ENCODE measurements around the gene UBL7.

DNA sequence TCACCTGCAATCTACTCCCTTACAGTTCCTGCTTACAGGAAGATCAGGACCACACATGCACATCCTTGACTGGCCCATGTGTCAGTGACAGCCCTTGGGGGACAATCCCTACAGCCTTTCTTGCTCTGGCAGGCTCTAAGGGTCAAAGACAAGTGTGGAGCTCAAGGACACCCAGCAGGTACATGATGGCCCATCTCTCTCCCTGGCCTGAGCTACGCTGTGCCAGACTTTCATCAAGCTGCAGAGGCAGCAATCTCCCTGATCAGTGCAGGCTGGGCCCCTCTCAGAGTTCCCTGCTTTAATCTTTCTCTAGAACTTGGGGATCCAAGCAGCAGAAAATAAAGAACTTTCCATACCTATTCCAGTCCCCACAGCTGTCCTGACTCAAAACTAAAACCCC lies 29.8 kb downstream of the UBL7 start:
- TF ChIP-seq POLR2AphosphoS5 (IDR thresholded peaks at IDR 0.05; ENCODE audit: low read depth) = no peak
- TF ChIP-seq, protein P1, sequence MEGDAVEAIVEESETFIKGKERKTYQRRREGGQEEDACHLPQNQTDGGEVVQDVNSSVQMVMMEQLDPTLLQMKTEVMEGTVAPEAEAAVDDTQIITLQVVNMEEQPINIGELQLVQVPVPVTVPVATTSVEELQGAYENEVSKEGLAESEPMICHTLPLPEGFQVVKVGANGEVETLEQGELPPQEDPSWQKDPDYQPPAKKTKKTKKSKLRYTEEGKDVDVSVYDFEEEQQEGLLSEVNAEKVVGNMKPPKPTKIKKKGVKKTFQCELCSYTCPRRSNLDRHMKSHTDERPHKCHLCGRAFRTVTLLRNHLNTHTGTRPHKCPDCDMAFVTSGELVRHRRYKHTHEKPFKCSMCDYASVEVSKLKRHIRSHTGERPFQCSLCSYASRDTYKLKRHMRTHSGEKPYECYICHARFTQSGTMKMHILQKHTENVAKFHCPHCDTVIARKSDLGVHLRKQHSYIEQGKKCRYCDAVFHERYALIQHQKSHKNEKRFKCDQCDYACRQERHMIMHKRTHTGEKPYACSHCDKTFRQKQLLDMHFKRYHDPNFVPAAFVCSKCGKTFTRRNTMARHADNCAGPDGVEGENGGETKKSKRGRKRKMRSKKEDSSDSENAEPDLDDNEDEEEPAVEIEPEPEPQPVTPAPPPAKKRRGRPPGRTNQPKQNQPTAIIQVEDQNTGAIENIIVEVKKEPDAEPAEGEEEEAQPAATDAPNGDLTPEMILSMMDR (IDR thresholded peaks at IDR 0.05; ENCODE audit: insufficient read depth, low read length) = no peak
